Type B pancreatic cell (in vitro differentiated cells): Measurements from ENCODE around the gene ZNF524. TPM values are rescaled to one million over a fixed set of nuclear protein-coding genes. Genes with fewer than 3 reads are reported as not detected.

Experiments used
- DNase-seq: peaks from one replicate; pipeline ENCODE4 v3.0.0; 2021; ENCODE audit warnings: mixed read lengths; ENCODE audit not compliant: unreplicated experiment; ENCODE audit errors: extremely low spot score
- H3K27ac Mint-ChIP-seq: 2 replicates; pipeline ENCODE4 v1.8.0; 2021; ENCODE audit warnings: mild to moderate bottlenecking, mixed read lengths
- H3K27me3 Mint-ChIP-seq: 2 replicates; pipeline ENCODE4 v1.8.0; 2021; ENCODE audit warnings: mixed read lengths
- H3K36me3 Mint-ChIP-seq: 2 replicates; pipeline ENCODE4 v1.8.0; 2021; ENCODE audit warnings: mixed read lengths
- H3K4me1 Mint-ChIP-seq: one replicate; pipeline ENCODE4 v1.8.0; 2021; ENCODE audit warnings: mixed read lengths; ENCODE audit not compliant: unreplicated experiment
- H3K4me3 Mint-ChIP-seq: 2 replicates; pipeline ENCODE4 v1.8.0; 2021; ENCODE audit warnings: mild to moderate bottlenecking, mixed read lengths
- H3K9me3 Mint-ChIP-seq: 2 replicates; pipeline ENCODE4 v1.8.0; 2021; ENCODE audit warnings: mixed read lengths
- CTCF ChIP-seq: fragments of 200-600 bp; sonication (generic); conservative IDR thresholded peaks from 2 replicates; pipeline ENCODE4 v1.5.0; 2021; ENCODE audit warnings: antibody characterized with exemption, mild to moderate bottlenecking
- total RNA-seq: library from RNA; stranded (reverse); gene quantifications from 2 replicates; pipeline ENCODE4 v1.2.1, GENCODE V29; 2021; ENCODE audit warnings: low replicate concordance

ZNF524 gene
- total RNA-seq, 1 donor from 2014 or later = 13.6 TPM

DNA sequence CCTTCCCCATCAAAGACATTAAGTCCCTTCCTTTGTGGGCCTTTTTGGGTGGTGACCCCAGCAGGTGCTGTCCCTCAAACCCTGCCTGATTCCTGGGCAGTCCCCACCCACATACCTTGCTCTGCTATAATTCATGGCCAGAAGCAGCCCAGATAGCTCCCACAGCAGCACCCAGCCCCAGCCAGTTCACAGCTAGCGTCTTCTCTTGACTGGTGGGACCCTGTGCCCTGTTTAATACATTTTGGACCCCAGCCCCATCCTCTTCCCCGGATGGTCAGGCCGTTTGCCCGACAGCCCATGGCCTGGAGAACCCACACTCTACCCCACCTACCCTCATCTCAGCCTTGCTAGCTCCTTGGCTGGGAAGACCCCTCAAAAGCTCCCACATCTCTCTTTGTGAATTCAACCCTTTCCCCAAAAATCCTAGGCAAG, 50.1 kb downstream of the ZNF524 start:
- Mint-ChIP-seq H3K9me3 (no peaks in the 10 kb centered on the region), H3K4me1 (peaks cover 10% of the 10 kb centered on the region), H3K27me3 (no peaks in the 10 kb centered on the region), H3K36me3 (no peaks in the 10 kb centered on the region), H3K27ac (peak overlapping the region; percentile 58), H3K4me3 (peak overlapping the region; percentile 76)
- TF ChIP-seq CTCF = no peak
- no peak for DNase-seq

DNA sequence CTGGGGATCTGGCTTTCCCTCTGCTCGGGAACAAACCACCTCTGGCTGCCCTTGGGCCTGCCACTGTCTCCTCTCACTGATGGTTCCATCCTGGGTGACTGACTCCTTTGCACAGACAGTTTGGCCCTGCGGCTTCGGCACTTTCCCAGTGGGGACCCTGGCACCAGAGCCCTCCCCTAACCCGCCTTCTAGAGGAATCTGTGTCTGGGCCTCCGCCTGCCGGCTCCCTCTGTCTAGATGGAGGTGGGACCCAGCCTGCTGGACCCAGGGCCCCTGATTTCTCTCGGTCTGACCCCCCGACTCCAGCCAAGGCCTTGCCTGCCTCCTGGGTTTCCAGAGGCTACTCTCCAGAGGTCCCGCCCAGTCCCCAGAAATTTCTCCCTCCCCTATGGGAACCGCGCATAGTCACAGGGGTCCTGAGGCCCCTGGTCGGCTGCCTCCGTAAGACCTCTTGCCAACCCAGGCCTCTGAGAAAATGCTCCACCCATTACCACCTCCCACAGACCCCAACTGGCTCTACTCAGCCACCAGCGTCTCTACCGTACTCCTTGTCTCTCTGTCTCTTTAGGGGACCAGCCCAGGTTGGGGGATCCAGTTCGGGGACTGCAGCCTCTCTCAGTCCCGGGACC, 50.6 kb downstream of the ZNF524 start:
- Mint-ChIP-seq H3K4me1 (peaks cover 10% of the 10 kb centered on the region), H3K9me3 (no peaks in the 10 kb centered on the region)

GRCh38 chr19:55651236-55651635, 51.1 kb downstream of the ZNF524 start:
- Mint-ChIP-seq H3K4me1 (peaks cover 15% of the 10 kb centered on the region), H3K36me3 (peaks cover 7% of the 10 kb centered on the region), H3K27me3 (no peaks in the 10 kb centered on the region), H3K9me3 (no peaks in the 10 kb centered on the region), H3K27ac (peak overlapping the region; percentile 58), H3K4me3 (peak overlapping the region; percentile 9)
- peak; percentile 64 for DNase-seq
- TF ChIP-seq CTCF = no peak

More for the DNA sequence above, 50.6 kb downstream of the ZNF524 start:
- H3K27me3 Mint-ChIP-seq = no peaks in the 10 kb centered on the region
- peak; percentile 61 for DNase-seq
- peak overlapping the region; percentile 76 for H3K4me3 Mint-ChIP-seq
- no peak for TF ChIP-seq CTCF
- peaks cover 2% of the 10 kb centered on the region for H3K36me3 Mint-ChIP-seq
- H3K27ac Mint-ChIP-seq = peak overlapping the region; percentile 58

- Mint-ChIP-seq H3K36me3 (peaks cover 8% of the 10 kb centered on the region), H3K27ac (no peak overlapping the region), H3K27me3 (no peaks in the 10 kb centered on the region), H3K9me3 (no peaks in the 10 kb centered on the region), H3K4me3 (peak overlapping the region; percentile 69), H3K4me1 (peaks cover 15% of the 10 kb centered on the region)
- TF ChIP-seq CTCF = no peak
- peak; percentile 65 for DNase-seq
These were observed 52.4 kb downstream of the ZNF524 start for GRCh38 chr19:55652311-55653128.

Other genes with a start within 250 kb of the ZNF524 start
- 0.33 and 0.87 TPM in 2 replicates for gene COX6B2, start 245.6 kb upstream of the ZNF524 start, total RNA-seq
- gene GARIN5B, start 237.0 kb upstream of the ZNF524 start, total RNA-seq = not detected in 2 replicates
- 0.46 and 0.48 TPM in 2 replicates for gene IL11, start 229.8 kb upstream of the ZNF524 start, total RNA-seq
- gene TMEM190, start 223.5 kb upstream of the ZNF524 start, total RNA-seq = 2.6 and 2.8 TPM in 2 replicates
- gene TMEM238, start 216.0 kb upstream of the ZNF524 start, total RNA-seq = 8.1 and 14.0 TPM in 2 replicates
- 1,799 and 2,072 TPM in 2 replicates for gene RPL28, start 214.4 kb upstream of the ZNF524 start, total RNA-seq
- 40.7 and 91.3 TPM in 2 replicates for gene UBE2S, start 192.5 kb upstream of the ZNF524 start, total RNA-seq
- gene SHISA7, start 157.0 kb upstream of the ZNF524 start, total RNA-seq = 0.05 and 0.22 TPM in 2 replicates
- 44.2 and 47.5 TPM in 2 replicates for gene ISOC2, start 138.6 kb upstream of the ZNF524 start, total RNA-seq
- not detected in 2 replicates for gene C19orf85, start 135.5 kb upstream of the ZNF524 start, total RNA-seq
- 10.3 and 13.2 TPM in 2 replicates for gene ZNF628, start 123.7 kb upstream of the ZNF524 start, total RNA-seq
- 46.5 and 64.3 TPM in 2 replicates for gene NAT14, start 115.1 kb upstream of the ZNF524 start, total RNA-seq
- gene SSC5D, start 111.9 kb upstream of the ZNF524 start, total RNA-seq = 0.83 and 1.5 TPM in 2 replicates
- gene SBK2, start 63.2 kb upstream of the ZNF524 start, total RNA-seq = 0.75 TPM in 1 of 2 replicates, not detected in the other
- gene SBK3, start 54.7 kb upstream of the ZNF524 start, total RNA-seq = 0.24 and 0.36 TPM in 2 replicates
- gene ZNF579, start 19.4 kb upstream of the ZNF524 start, total RNA-seq = 21.1 and 23.9 TPM in 2 replicates
- 18.4 and 22.4 TPM in 2 replicates for gene FIZ1, start 771 bp upstream of the ZNF524 start, total RNA-seq
- 14.6 and 16.2 TPM in 2 replicates for gene ZNF865, start 5.4 kb downstream of the ZNF524 start, total RNA-seq
- 9.4 and 9.6 TPM in 2 replicates for gene ZNF784, start 24.3 kb downstream of the ZNF524 start, total RNA-seq
- gene ZNF580, start 40.7 kb downstream of the ZNF524 start, total RNA-seq = 28.5 and 37.4 TPM in 2 replicates
- 41.3 and 43.1 TPM in 2 replicates for gene ZNF581, start 43.4 kb downstream of the ZNF524 start, total RNA-seq
- gene CCDC106, start 47.9 kb downstream of the ZNF524 start, total RNA-seq = 16.1 and 18.1 TPM in 2 replicates
- 170 and 232 TPM in 2 replicates for gene U2AF2, start 54.7 kb downstream of the ZNF524 start, total RNA-seq
- gene EPN1, start 74.9 kb downstream of the ZNF524 start, total RNA-seq = 121 and 127 TPM in 2 replicates
- not detected in 2 replicates for gene NLRP9, start 138.1 kb downstream of the ZNF524 start, total RNA-seq
- gene RFPL4A, start 158.8 kb downstream of the ZNF524 start, total RNA-seq = not detected in 2 replicates
- gene RFPL4AL1, start 168.8 kb downstream of the ZNF524 start, total RNA-seq = not detected in 2 replicates
- gene NLRP11, start 231.7 kb downstream of the ZNF524 start, total RNA-seq = not detected in 2 replicates
- not detected in 2 replicates for gene NLRP4, start 236.3 kb downstream of the ZNF524 start, total RNA-seq